KOPT-K1 (cell line): ENCODE measurements around the gene AGPAT3.

Experiments
- H3K27ac ChIP-seq: fragments of 200-600 bp; sonication (generic); 2 replicates; pipeline ENCODE4 v1.5.1; 2016; ENCODE audit warnings: antibody characterized with exemption, mild to moderate bottlenecking, low read depth, low read length; ENCODE audit not compliant: poor library complexity, severe bottlenecking
- H3K36me3 ChIP-seq: fragments of 200-600 bp; sonication (generic); 2 replicates; pipeline ENCODE4 v1.5.1; 2017; ENCODE audit warnings: antibody characterized with exemption, mild to moderate bottlenecking, low read length, moderate library complexity; ENCODE audit not compliant: insufficient read depth
- H3K9me3 ChIP-seq: fragments of 200-600 bp; sonication (generic); 2 replicates; pipeline ENCODE4 v1.5.1; 2017; ENCODE audit warnings: antibody characterized with exemption, low read length, mild to moderate bottlenecking; ENCODE audit not compliant: insufficient read depth, poor library complexity, severe bottlenecking

Gene AGPAT3

DNA sequence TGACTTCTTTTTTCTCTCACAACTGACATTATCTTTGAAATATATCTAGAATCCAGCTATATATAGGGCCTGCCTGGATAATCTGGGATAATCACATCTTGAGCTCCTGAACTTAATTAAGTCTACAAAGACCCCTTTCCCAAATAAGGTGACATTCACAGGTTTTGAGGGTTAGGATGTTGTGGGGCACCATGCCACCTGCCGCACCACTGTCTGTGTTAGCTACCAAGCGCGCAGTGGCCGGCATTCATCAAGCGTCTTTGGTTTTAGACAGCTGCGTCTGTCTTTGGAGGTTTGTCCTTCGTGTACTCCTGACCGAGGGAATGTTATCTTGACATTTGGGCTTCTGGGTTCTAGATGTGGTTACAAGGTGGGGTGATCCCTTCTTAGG is 154.5 kb downstream of the AGPAT3 start:
- Histone ChIP-seq H3K27ac (no peak overlapping the region), H3K9me3 (no peaks in the 10 kb centered on the region), H3K36me3 (no peaks in the 10 kb centered on the region)

DNA sequence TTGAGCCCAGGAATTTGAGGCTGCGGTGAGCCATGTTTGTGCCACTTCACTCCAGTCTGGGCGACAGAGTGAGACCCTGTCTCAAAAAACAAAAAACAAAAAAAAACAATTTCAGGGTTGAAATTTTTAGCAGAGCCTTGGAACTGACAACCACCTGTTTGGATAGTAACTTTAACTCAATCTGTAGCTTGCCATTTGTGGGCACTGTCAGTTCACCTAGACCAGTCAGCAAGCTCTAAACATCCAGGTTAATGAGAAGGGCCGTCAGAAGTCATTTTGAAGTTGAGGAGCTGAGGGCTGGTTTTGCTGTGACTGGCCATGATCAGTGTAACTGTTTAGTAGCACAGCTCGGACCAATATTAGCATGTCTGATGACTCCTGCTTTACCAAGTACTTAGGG is 155.5 kb downstream of the AGPAT3 start:
- no peaks in the 10 kb centered on the region for H3K9me3 ChIP-seq
- H3K27ac ChIP-seq: no peak overlapping the region
- no peaks in the 10 kb centered on the region for H3K36me3 ChIP-seq

DNA sequence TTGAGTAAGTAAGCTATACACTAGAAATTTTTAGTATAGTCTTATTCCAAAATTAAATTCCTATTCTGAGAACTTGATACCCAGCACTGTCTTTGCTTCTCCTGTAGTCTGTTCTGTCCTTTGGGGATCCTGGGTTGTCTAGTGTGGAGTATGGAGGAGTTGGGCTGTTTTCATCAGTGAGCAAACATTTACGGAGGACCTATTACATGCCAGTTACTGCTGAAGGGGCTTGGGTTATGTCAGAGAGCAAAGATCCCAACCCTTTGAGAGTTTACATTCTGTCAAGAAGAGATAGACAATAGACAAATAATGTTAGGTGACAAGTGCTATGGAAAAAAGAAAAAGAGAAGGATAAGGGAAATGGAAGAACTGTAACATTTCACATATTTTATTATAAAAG is 156.0 kb downstream of the AGPAT3 start:
- H3K27ac ChIP-seq: no peak overlapping the region
- H3K36me3 ChIP-seq: no peaks in the 10 kb centered on the region
- no peaks in the 10 kb centered on the region for H3K9me3 ChIP-seq

GRCh38 chr21:44024257-44024656 is 159.2 kb downstream of the AGPAT3 start:
- no peaks in the 10 kb centered on the region for H3K9me3 ChIP-seq
- H3K27ac ChIP-seq: no peak overlapping the region
- H3K36me3 ChIP-seq: peaks cover 8% of the 10 kb centered on the region

DNA sequence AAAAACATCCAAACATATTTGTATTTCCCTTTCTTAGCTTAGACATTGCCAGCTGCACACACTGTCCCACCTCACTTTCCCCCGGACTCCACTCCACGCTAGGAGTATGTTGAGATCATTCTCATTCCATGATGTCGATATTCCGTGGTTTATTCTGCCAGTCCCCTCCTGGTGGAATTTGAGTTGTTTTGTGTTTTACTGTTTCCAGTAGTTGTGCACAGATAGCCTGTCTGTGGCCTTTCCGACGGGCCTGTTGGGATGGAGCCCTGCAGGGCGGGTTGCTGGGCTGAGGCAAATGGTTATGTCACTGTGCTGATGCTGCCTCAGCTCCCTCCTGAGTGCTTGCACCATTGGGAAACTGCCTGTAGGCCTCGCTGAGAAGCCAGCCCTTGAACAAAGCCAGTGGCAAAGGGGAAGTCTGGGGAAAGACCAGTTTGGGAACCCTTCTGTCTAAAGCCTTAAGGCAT is 159.9 kb downstream of the AGPAT3 start:
- Histone ChIP-seq H3K27ac (no peak overlapping the region), H3K36me3 (peaks cover 8% of the 10 kb centered on the region)

DNA sequence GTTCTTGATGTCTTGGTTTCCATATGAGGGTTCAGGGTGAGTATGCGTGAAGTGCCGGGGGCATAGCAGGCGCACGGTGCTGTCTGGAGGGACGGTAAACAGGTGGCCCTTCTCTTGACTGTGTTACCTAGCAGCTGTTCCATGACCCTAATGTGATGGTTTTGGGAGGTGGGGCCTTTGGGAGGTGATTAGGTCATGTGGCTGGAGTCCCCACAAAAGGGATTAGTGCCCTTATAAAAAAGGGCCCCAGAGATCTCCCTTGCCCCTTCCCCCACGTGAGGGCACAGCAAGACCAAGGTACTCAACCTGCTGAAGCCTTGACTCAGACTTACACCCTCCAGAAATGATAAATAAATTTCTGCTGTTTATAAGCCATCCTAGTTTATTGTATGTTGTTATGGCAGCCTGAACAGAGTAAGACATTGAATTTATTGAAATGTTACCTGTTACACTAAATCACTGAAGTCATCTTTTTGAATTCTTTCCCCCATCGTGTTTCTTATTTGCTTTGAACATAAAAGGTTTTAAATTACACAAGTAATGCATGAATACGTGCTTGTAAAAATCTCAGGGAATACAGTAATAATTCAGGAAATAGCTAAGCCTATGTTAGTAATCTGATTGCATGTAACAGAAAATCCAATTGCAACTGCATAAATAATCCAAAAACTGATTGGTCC is 162.7 kb downstream of the AGPAT3 start:
- Histone ChIP-seq H3K27ac (no peak overlapping the region), H3K9me3 (no peaks in the 10 kb centered on the region), H3K36me3 (peaks cover 19% of the 10 kb centered on the region)

More for the DNA sequence above, 159.9 kb downstream of the AGPAT3 start:
- H3K9me3 ChIP-seq: no peaks in the 10 kb centered on the region

DNA sequence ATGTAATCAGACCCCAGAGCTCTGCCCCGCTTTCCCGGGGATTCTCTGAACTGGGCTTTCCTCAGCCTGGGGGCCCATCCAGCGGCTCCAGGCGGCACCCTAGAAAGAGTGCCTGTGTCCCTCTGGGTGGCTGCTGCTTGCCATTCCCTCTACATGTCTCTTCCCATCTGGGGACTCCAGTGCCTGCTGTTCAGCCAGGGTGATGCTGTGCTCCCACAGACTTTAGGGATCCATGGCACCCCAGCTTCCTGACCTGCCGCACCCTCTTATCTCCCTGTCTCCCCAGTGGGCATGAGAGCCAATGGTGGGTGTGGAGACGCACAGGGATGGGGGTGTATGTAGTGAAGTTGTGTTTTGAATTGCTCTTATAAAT is 163.2 kb downstream of the AGPAT3 start:
- H3K27ac ChIP-seq: no peak overlapping the region
- H3K36me3 ChIP-seq: peaks cover 24% of the 10 kb centered on the region
- no peaks in the 10 kb centered on the region for H3K9me3 ChIP-seq

DNA sequence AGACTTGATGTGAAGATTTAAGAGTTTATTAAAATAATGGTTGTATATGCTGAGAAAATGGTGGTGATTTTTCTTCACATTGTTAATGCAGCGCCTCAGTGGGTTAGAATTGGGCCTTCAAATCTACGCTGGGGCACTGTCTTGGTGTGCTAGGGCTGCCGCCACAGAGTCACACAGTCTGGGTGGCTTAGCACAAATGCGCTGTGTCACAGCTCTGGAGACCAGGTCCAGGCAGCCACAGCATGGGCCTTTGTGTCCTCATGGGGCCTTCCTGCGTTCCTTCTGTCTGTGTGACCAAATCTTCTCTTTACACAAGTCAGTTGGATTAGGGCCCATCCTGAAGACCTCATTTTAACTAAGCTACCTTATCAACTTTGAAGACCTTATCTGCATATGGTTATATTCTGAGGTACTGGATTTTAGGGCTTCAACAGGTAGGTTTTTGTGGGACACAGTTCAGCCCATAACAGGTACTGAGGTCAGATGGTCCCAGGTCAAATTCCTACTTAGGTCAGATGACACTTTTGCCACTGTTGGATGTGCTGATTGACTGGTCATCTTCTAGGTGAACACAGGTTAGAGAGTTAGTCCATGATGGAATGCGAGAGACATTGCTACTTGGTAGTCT is 164.6 kb downstream of the AGPAT3 start:
- Histone ChIP-seq H3K9me3 (no peaks in the 10 kb centered on the region), H3K27ac (no peak overlapping the region), H3K36me3 (peaks cover 37% of the 10 kb centered on the region)

- Histone ChIP-seq H3K27ac (no peak overlapping the region), H3K9me3 (no peaks in the 10 kb centered on the region), H3K36me3 (peaks cover 76% of the 10 kb centered on the region)
Observed at GRCh38 chr21:44035244-44035643, 170.2 kb downstream of the AGPAT3 start.
